Panc1 (cell line): ENCODE measurements around the gene RANBP2.

Experiments
- POLR2AphosphoS5 ChIP-seq: IDR thresholded peaks from 2 replicates; pipeline ENCODE4 v1.6.1; 2012; ENCODE audit warnings: mild to moderate bottlenecking, low read depth, low read length, moderate library complexity
- TF ChIP-seq, protein P1 (sequence below): fragments of 450-650 bp; IDR thresholded peaks from 2 replicates; pipeline ENCODE4 v1.5.1; 2017; ENCODE audit warnings: mild to moderate bottlenecking

- TF ChIP-seq, protein P1, sequence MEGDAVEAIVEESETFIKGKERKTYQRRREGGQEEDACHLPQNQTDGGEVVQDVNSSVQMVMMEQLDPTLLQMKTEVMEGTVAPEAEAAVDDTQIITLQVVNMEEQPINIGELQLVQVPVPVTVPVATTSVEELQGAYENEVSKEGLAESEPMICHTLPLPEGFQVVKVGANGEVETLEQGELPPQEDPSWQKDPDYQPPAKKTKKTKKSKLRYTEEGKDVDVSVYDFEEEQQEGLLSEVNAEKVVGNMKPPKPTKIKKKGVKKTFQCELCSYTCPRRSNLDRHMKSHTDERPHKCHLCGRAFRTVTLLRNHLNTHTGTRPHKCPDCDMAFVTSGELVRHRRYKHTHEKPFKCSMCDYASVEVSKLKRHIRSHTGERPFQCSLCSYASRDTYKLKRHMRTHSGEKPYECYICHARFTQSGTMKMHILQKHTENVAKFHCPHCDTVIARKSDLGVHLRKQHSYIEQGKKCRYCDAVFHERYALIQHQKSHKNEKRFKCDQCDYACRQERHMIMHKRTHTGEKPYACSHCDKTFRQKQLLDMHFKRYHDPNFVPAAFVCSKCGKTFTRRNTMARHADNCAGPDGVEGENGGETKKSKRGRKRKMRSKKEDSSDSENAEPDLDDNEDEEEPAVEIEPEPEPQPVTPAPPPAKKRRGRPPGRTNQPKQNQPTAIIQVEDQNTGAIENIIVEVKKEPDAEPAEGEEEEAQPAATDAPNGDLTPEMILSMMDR: no peak
- TF ChIP-seq POLR2AphosphoS5: no peak
Observed at GRCh38 chr2:108787216-108787541, 67.9 kb downstream of the RANBP2 start.
